Uterus (tissue), 2 donors: ENCODE results near the gene IARS2.

Experiments used
- CTCF ChIP-seq, 4 experiments: fragments of 200-600 bp in 2 of 4; fragments of 450-650 bp in 2 of 4; sonication (generic) in 2 of 4; IDR thresholded peaks; one replicate each; pipeline ENCODE4 v1.5.1; 2016 to 2019; ENCODE audit warnings: antibody characterized with exemption in 4 of 4, mild to moderate bottlenecking in 2 of 4, moderate library complexity in 1 of 4
- POLR2A ChIP-seq, 2 donors: fragments of 450-650 bp; IDR thresholded peaks; one replicate each; pipeline ENCODE4 v1.6.1; 2016; ENCODE audit warnings: antibody characterized with exemption in 2 of 2, mild to moderate bottlenecking in 1 of 2, moderate library complexity in 1 of 2

- TF ChIP-seq CTCF (IDR thresholded peaks at IDR 0.05) (no peak), POLR2A (IDR thresholded peaks at IDR 0.05) (no peak)
Observed at GRCh38 chr1:220067269-220068204, 26.4 kb upstream of the IARS2 start.
